ENCODE data around the gene HMGCS2.

Gene HMGCS2

GRCh38 chr1:119811387-119811786 lies 42.7 kb upstream of the HMGCS2 start, which contains the start of gene REG4 (continued):
- TF ChIP-seq TSHZ1 (tag by site-specific recombination; IDR thresholded peaks at IDR 0.05; ENCODE audit: borderline replicate concordance): no peak
- no peak for TF ChIP-seq ZNF600 (tag by site-specific recombination; IDR thresholded peaks at IDR 0.05)
- no peak for TF ChIP-seq ZFP3 (tag by site-specific recombination; IDR thresholded peaks at IDR 0.05; ENCODE audit: low read depth)

- ChIA-PET POLR2A (interaction anchor here (1.0 kb wide), 1 partner anchor 98 kb away, joined by 3 read pairs; the partner anchor contains the start of gene PHGDH), CTCF (interaction anchor here (0.6 to 2.3 kb wide), 34 partner anchors 9 to 259 kb away, joined by 3 to 28 read pairs (median 5); partner anchors contain the start of gene HMGCS2)
- no peaks in the 10 kb centered on the region for H3K4me1 ChIP-seq (ENCODE audit: control insufficient read depth, insufficient read depth, low read length)
- no peaks in the 10 kb centered on the region for H3K9me3 ChIP-seq (ENCODE audit: control insufficient read depth, insufficient read depth, low read depth, low read length)
- no peaks in the 10 kb centered on the region for H3K36me3 ChIP-seq (ENCODE audit: control insufficient read depth in 2 of 2, insufficient read depth in 1 of 2, low read length in 2 of 2)
- peak; percentile 73 for TF ChIP-seq ZNF654 (tag by site-specific recombination; IDR thresholded peaks at IDR 0.05; ENCODE audit: low read depth)
- no peak for TF ChIP-seq GLIS1 (tag by site-specific recombination; IDR thresholded peaks at IDR 0.05)
- TF ChIP-seq CTCF (tag by site-specific recombination; IDR thresholded peaks at IDR 0.05): peak; percentile 62
- 0 out of 2 replicates have a peak, but pooled peaks have one; percentile 40 for TF ChIP-seq ZNF660 (tag by site-specific recombination; IDR thresholded peaks at IDR 0.05)
- H3K4me3 ChIP-seq (ENCODE audit: low read depth, low read length): no peak overlapping the region
- H3K27ac ChIP-seq (ENCODE audit: extremely low read depth, low read depth, low read length): no peak overlapping the region
Observed at GRCh38 chr1:119808972-119809550, 40.4 kb upstream of the HMGCS2 start.

- TF ChIP-seq ZNF626 (tag by site-specific recombination; IDR thresholded peaks at IDR 0.05) (no peak), GLI4 (tag by site-specific recombination; IDR thresholded peaks at IDR 0.05) (no peak), ZNF280D (tag by site-specific recombination; IDR thresholded peaks at IDR 0.05) (no peak), ZNF221 (tag by site-specific recombination; IDR thresholded peaks at IDR 0.05; ENCODE audit: borderline replicate concordance) (no peak), ZNF518A (tag by site-specific recombination; conservative IDR thresholded peaks at IDR 0.05; ENCODE audit: low read depth) (no peak), SCRT2 (tag by site-specific recombination; IDR thresholded peaks at IDR 0.05) (0 out of 2 replicates have a peak, but pooled peaks have one; percentile 5)
- Histone ChIP-seq H3K9me3 (ENCODE audit: control insufficient read depth, insufficient read depth, low read depth, low read length) (no peaks in the 10 kb centered on the region), H3K4me3 (ENCODE audit: low read depth, low read length) (no peak overlapping the region), H3K36me3 (ENCODE audit: control insufficient read depth in 2 of 2, insufficient read depth in 1 of 2, low read length in 2 of 2) (no peaks in the 10 kb centered on the region), H3K4me1 (ENCODE audit: control insufficient read depth, insufficient read depth, low read length) (no peaks in the 10 kb centered on the region), H3K27ac (ENCODE audit: extremely low read depth, low read depth, low read length) (no peak overlapping the region)
- POLR2A ChIA-PET: interaction anchor here (1.0 kb wide), 1 partner anchor 97 kb away, joined by 3 read pairs; the partner anchor contains the start of gene PHGDH
- CTCF ChIA-PET: interaction anchor here (0.7 to 2.3 kb wide), 27 partner anchors 8 to 199 kb away, joined by 3 to 28 read pairs (median 5); partner anchors contain the start of gene HMGCS2
Observed at GRCh38 chr1:119808491-119808890, 39.8 kb upstream of the HMGCS2 start.
